Measurements from ENCODE around the gene USP34.
"Not testable (repeated sequence)": the region's sequence is repeated elsewhere in the genome, so short reads cannot be mapped to it uniquely, and the experiment has no call there.

The USP34 gene

GRCh38 chr2:61233581-61233980, 237.3 kb downstream of the USP34 start:
- no peak for DNase-seq

GRCh38 chr2:61229936-61230335, 241.0 kb downstream of the USP34 start:
- no peak for DNase-seq

GRCh38 chr2:61222567-61222966, 248.3 kb downstream of the USP34 start:
- no peak for DNase-seq

GRCh38 chr2:61221819-61222218, 249.1 kb downstream of the USP34 start:
- DNase-seq = no peak

GRCh38 chr2:61220768-61221167, 250.1 kb downstream of the USP34 start:
- no peak for DNase-seq

- no peak for DNase-seq
Observed at GRCh38 chr2:61218817-61219170, 252.1 kb downstream of the USP34 start.

- no peak for DNase-seq
Observed at GRCh38 chr2:61218076-61218816, 252.6 kb downstream of the USP34 start.

GRCh38 chr2:61214171-61214570, 256.7 kb downstream of the USP34 start:
- DNase-seq = no peak

GRCh38 chr2:61210332-61210981, 260.4 kb downstream of the USP34 start:
- DNase-seq = no peak

GRCh38 chr2:61205132-61205531, 265.8 kb downstream of the USP34 start:
- DNase-seq = no peak

- DNase-seq = no peak
Observed at GRCh38 chr2:61196671-61197070, 274.2 kb downstream of the USP34 start.

GRCh38 chr2:61194646-61195045, 276.2 kb downstream of the USP34 start:
- not testable (repeated sequence) for DNase-seq

- no peak for DNase-seq
Observed at GRCh38 chr2:61193670-61194561, 277.0 kb downstream of the USP34 start.

GRCh38 chr2:61187085-61187484, 283.8 kb downstream of the USP34 start:
- DNase-seq = no peak

- no peak for DNase-seq
Observed at GRCh38 chr2:61185231-61185728, 285.6 kb downstream of the USP34 start.

- no peak for DNase-seq
Observed at GRCh38 chr2:61184263-61184662, 286.6 kb downstream of the USP34 start.

- no peak for DNase-seq
Observed at GRCh38 chr2:61183795-61184194, 287.1 kb downstream of the USP34 start.

- peak; percentile 28 for DNase-seq
Observed at GRCh38 chr2:61182059-61182383, 288.9 kb downstream of the USP34 start.

GRCh38 chr2:61181382-61182058, 289.4 kb downstream of the USP34 start:
- DNase-seq = peak; percentile 53

GRCh38 chr2:61180686-61181085, 290.2 kb downstream of the USP34 start:
- peak; percentile 48 for DNase-seq

GRCh38 chr2:61179701-61180639, 290.9 kb downstream of the USP34 start:
- peak; percentile 55 for DNase-seq

All from activated CD8-positive, alpha-beta memory T cell treated with anti-CD3 and anti-CD28 coated beads for 24 hours (primary cell).